HG02642 (cell line): ENCODE measurements around the gene ADCY9.

Source experiments
- ATAC-seq: cut with Tn5 transposase; IDR thresholded peaks from one replicate; pipeline ENCODE4 v1.9.1; 2021; ENCODE audit warnings: mild to moderate bottlenecking; ENCODE audit not compliant: unreplicated experiment, poor library complexity

The ADCY9 gene

GRCh38 chr16:4009177-4009576 is 107.1 kb downstream of the ADCY9 start:
- no peak for ATAC-seq

- ATAC-seq: no peak
These were observed 108.1 kb downstream of the ADCY9 start for GRCh38 chr16:4008116-4008515.

- no peak for ATAC-seq
These were observed 109.7 kb downstream of the ADCY9 start for GRCh38 chr16:4006397-4006999.

GRCh38 chr16:4005731-4006130 is 110.5 kb downstream of the ADCY9 start:
- no peak for ATAC-seq

GRCh38 chr16:4005281-4005680 is 111.0 kb downstream of the ADCY9 start:
- no peak for ATAC-seq

GRCh38 chr16:4004206-4004605 is 112.0 kb downstream of the ADCY9 start:
- no peak for ATAC-seq

- ATAC-seq: no peak
These were observed 112.7 kb downstream of the ADCY9 start for GRCh38 chr16:4003576-4003975.

GRCh38 chr16:4003166-4003565 is 113.1 kb downstream of the ADCY9 start:
- no peak for ATAC-seq

- ATAC-seq: no peak
These were observed 114.1 kb downstream of the ADCY9 start for GRCh38 chr16:4002121-4002520.

GRCh38 chr16:3999479-4000325 is 116.5 kb downstream of the ADCY9 start:
- no peak for ATAC-seq

GRCh38 chr16:3998793-3999478 is 117.3 kb downstream of the ADCY9 start:
- no peak for ATAC-seq

GRCh38 chr16:3997231-3997841 is 118.9 kb downstream of the ADCY9 start:
- ATAC-seq: no peak

GRCh38 chr16:3995001-3995400 is 121.2 kb downstream of the ADCY9 start:
- ATAC-seq: no peak

- ATAC-seq: no peak
These were observed 123.0 kb downstream of the ADCY9 start for GRCh38 chr16:3993052-3993785.

GRCh38 chr16:3992297-3993051 is 123.8 kb downstream of the ADCY9 start:
- no peak for ATAC-seq

GRCh38 chr16:3988824-3989223 is 127.4 kb downstream of the ADCY9 start:
- ATAC-seq: no peak

- ATAC-seq: no peak
These were observed 128.2 kb downstream of the ADCY9 start for GRCh38 chr16:3988011-3988410.

GRCh38 chr16:3987231-3987630 is 129.0 kb downstream of the ADCY9 start:
- ATAC-seq: no peak

GRCh38 chr16:3986235-3986544 is 130.1 kb downstream of the ADCY9 start:
- ATAC-seq: no peak
